WTC11 (cell line): ENCODE results near the gene WDR12. TPM values are rescaled to one million over a fixed set of nuclear protein-coding genes. Genes with fewer than 3 reads are reported as not detected.

Experiments
- ATAC-seq: fragments of 200-7000 bp; cut with Tn5 transposase; 2 replicates; pipeline ENCODE4 v1.10.0; 2021; ENCODE audit warnings: mild to moderate bottlenecking, moderate library complexity
- CTCF ChIA-PET: fragments of 300-600 bp; sonication (Branson Sonifier 250); formaldehyde crosslinking; loops from one replicate; lab custom pipeline; 2021; ENCODE audit warnings: antibody characterized with exemption; lab: Charles Lee
- POLR2A ChIA-PET: fragments of 350-600 bp; sonication (Branson Sonifier 250); formaldehyde crosslinking; loops from one replicate; lab custom pipeline; 2021; ENCODE audit warnings: antibody characterized with exemption; lab: Charles Lee
- DNase-seq: peaks from one replicate; pipeline ENCODE4 v3.0.0; 2021; ENCODE audit warnings: low spot score
- H3K27ac Mint-ChIP-seq: 2 replicates; pipeline ENCODE4 v1.8.0; 2021; ENCODE audit warnings: mixed read lengths
- H3K27me3 Mint-ChIP-seq: 2 replicates; pipeline ENCODE4 v1.8.0; 2021; ENCODE audit warnings: low read depth, mild to moderate bottlenecking, moderate library complexity, mixed read lengths
- H3K36me3 Mint-ChIP-seq: 2 replicates; pipeline ENCODE4 v1.8.0; 2021; ENCODE audit warnings: mixed read lengths
- H3K4me1 Mint-ChIP-seq: 2 replicates; pipeline ENCODE4 v1.8.0; 2022; ENCODE audit warnings: mixed read lengths
- H3K4me3 Mint-ChIP-seq: 2 replicates; pipeline ENCODE4 v1.8.0; 2021; ENCODE audit warnings: mild to moderate bottlenecking, moderate library complexity, mixed read lengths
- H3K9me3 Mint-ChIP-seq: 2 replicates; pipeline ENCODE4 v1.8.0; 2021; ENCODE audit warnings: mixed read lengths
- CBFB ChIP-seq: sonication (generic); formaldehyde crosslinking; IDR thresholded peaks from 2 replicates; pipeline ENCODE4 v1.8.1; 2022; ENCODE audit warnings: mild to moderate bottlenecking, low read depth, missing genetic modification reagents
- FOXK1 ChIP-seq: sonication (generic); formaldehyde crosslinking; IDR thresholded peaks from 2 replicates; pipeline ENCODE4 v1.8.0; 2022; ENCODE audit warnings: mild to moderate bottlenecking, moderate library complexity, missing genetic modification reagents
- GRHL2 ChIP-seq: fragments of 250-450 bp; sonication (Bioruptor Pico); IDR thresholded peaks from 2 replicates; pipeline ENCODE4 v1.8.0; 2022; ENCODE audit warnings: mild to moderate bottlenecking, moderate library complexity; ENCODE audit not compliant: insufficient replicate concordance, severe bottlenecking
- RELA ChIP-seq: sonication (generic); formaldehyde crosslinking; IDR thresholded peaks from 2 replicates; pipeline ENCODE4 v1.8.1; 2022; ENCODE audit warnings: missing genetic modification reagents, mild to moderate bottlenecking, borderline replicate concordance
- RORB ChIP-seq: fragments of 250-450 bp; sonication (Bioruptor Pico); IDR thresholded peaks from 2 replicates; pipeline ENCODE4 v1.9.0; 2021; ENCODE audit warnings: mild to moderate bottlenecking
- TEAD4 ChIP-seq: sonication (generic); formaldehyde crosslinking; IDR thresholded peaks from 2 replicates; pipeline ENCODE4 v1.8.0; 2022; ENCODE audit warnings: mild to moderate bottlenecking, missing genetic modification reagents
- ZNF416 ChIP-seq: fragments of 250-450 bp; sonication (Bioruptor Pico); IDR thresholded peaks from 2 replicates; pipeline ENCODE4 v1.9.0; 2021; ENCODE audit warnings: mild to moderate bottlenecking, inconsistent platforms
- total RNA-seq: library from RNA; stranded (reverse); gene quantifications from 3 replicates; pipeline ENCODE4 v1.2.3, GENCODE V29; 2021
- TF ChIP-seq, protein P1 (sequence below): fragments of 250-450 bp; sonication (Bioruptor Pico); IDR thresholded peaks from 2 replicates; pipeline ENCODE4 v1.8.0; 2021; ENCODE audit warnings: mild to moderate bottlenecking
- TF ChIP-seq, protein P2 (sequence below): sonication (generic); formaldehyde crosslinking; IDR thresholded peaks from 2 replicates; pipeline ENCODE4 v1.8.1; 2023; ENCODE audit warnings: mild to moderate bottlenecking, missing genetic modification reagents, borderline replicate concordance
- TF ChIP-seq, protein P3 (sequence below): sonication (generic); formaldehyde crosslinking; conservative IDR thresholded peaks from 2 replicates; pipeline ENCODE4 v1.8.1; 2023; ENCODE audit warnings: mild to moderate bottlenecking, low read depth, missing genetic modification reagents, moderate library complexity
- TF ChIP-seq, protein P4 (sequence below): sonication (generic); formaldehyde crosslinking; IDR thresholded peaks from 2 replicates; pipeline ENCODE4 v1.8.1; 2023; ENCODE audit warnings: mild to moderate bottlenecking, missing genetic modification reagents, moderate library complexity
- TF ChIP-seq, protein P5 (sequence below): sonication (generic); formaldehyde crosslinking; IDR thresholded peaks from 2 replicates; pipeline ENCODE4 v1.8.0; 2022; ENCODE audit warnings: missing genetic modification reagents
- TF ChIP-seq, protein P6 (sequence below): sonication (generic); formaldehyde crosslinking; IDR thresholded peaks from 2 replicates; pipeline ENCODE4 v1.8.1; 2022; ENCODE audit warnings: missing genetic modification reagents, borderline replicate concordance
- TF ChIP-seq, protein P7 (sequence below): sonication (generic); formaldehyde crosslinking; IDR thresholded peaks from 2 replicates; pipeline ENCODE4 v1.8.0; 2023; ENCODE audit warnings: missing genetic modification reagents
- TF ChIP-seq, protein P8 (sequence below): sonication (generic); formaldehyde crosslinking; IDR thresholded peaks from 2 replicates; pipeline ENCODE4 v1.8.1; 2022; ENCODE audit warnings: low read depth, mild to moderate bottlenecking, moderate library complexity, missing genetic modification reagents, borderline replicate concordance

WDR12 gene
- total RNA-seq, 1 experiment from 2014 or later: 144 TPM

DNA sequence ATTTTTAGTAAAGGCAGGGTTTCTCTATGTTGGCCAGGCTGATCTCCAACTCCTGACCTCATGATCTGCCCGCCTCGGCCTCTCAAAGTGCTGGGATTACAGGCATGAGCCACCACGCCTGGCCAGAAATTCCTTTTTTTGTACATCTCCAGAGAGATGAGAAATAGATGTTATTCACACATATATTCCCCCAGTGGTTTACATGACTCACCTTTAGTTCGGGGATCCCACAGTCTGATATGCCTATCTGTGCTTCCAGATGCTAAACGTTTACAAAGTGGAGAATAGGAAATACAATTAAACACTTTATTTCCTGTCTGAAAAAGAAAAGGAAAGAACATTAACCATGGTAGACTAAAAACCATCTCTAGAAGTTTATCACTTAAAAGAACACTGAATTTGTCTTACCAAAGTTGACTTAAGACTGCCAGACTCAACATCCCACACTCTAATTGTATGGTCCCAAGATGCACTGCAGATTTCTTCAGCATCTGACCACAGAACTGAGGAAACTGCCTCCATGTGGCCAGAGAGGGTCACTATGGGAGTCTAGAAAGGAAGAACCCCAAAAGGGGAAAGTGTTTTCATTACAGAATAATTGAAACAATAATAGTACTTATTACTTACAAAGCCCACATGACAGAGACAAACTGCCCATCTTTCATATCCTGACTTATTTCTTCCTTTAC, 27.3 kb downstream of the WDR12 start:
- H3K27me3 Mint-ChIP-seq: no peaks in the 10 kb centered on the region
- TF ChIP-seq, protein P1, sequence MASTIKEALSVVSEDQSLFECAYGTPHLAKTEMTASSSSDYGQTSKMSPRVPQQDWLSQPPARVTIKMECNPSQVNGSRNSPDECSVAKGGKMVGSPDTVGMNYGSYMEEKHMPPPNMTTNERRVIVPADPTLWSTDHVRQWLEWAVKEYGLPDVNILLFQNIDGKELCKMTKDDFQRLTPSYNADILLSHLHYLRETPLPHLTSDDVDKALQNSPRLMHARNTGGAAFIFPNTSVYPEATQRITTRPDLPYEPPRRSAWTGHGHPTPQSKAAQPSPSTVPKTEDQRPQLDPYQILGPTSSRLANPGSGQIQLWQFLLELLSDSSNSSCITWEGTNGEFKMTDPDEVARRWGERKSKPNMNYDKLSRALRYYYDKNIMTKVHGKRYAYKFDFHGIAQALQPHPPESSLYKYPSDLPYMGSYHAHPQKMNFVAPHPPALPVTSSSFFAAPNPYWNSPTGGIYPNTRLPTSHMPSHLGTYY (CRISPR knock-in tag): no peak
- no peak for TF ChIP-seq ZNF416 (CRISPR knock-in tag)
- TF ChIP-seq, protein P2, sequence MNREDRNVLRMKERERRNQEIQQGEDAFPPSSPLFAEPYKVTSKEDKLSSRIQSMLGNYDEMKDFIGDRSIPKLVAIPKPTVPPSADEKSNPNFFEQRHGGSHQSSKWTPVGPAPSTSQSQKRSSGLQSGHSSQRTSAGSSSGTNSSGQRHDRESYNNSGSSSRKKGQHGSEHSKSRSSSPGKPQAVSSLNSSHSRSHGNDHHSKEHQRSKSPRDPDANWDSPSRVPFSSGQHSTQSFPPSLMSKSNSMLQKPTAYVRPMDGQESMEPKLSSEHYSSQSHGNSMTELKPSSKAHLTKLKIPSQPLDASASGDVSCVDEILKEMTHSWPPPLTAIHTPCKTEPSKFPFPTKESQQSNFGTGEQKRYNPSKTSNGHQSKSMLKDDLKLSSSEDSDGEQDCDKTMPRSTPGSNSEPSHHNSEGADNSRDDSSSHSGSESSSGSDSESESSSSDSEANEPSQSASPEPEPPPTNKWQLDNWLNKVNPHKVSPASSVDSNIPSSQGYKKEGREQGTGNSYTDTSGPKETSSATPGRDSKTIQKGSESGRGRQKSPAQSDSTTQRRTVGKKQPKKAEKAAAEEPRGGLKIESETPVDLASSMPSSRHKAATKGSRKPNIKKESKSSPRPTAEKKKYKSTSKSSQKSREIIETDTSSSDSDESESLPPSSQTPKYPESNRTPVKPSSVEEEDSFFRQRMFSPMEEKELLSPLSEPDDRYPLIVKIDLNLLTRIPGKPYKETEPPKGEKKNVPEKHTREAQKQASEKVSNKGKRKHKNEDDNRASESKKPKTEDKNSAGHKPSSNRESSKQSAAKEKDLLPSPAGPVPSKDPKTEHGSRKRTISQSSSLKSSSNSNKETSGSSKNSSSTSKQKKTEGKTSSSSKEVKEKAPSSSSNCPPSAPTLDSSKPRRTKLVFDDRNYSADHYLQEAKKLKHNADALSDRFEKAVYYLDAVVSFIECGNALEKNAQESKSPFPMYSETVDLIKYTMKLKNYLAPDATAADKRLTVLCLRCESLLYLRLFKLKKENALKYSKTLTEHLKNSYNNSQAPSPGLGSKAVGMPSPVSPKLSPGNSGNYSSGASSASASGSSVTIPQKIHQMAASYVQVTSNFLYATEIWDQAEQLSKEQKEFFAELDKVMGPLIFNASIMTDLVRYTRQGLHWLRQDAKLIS: no peak
- TF ChIP-seq, protein P3, sequence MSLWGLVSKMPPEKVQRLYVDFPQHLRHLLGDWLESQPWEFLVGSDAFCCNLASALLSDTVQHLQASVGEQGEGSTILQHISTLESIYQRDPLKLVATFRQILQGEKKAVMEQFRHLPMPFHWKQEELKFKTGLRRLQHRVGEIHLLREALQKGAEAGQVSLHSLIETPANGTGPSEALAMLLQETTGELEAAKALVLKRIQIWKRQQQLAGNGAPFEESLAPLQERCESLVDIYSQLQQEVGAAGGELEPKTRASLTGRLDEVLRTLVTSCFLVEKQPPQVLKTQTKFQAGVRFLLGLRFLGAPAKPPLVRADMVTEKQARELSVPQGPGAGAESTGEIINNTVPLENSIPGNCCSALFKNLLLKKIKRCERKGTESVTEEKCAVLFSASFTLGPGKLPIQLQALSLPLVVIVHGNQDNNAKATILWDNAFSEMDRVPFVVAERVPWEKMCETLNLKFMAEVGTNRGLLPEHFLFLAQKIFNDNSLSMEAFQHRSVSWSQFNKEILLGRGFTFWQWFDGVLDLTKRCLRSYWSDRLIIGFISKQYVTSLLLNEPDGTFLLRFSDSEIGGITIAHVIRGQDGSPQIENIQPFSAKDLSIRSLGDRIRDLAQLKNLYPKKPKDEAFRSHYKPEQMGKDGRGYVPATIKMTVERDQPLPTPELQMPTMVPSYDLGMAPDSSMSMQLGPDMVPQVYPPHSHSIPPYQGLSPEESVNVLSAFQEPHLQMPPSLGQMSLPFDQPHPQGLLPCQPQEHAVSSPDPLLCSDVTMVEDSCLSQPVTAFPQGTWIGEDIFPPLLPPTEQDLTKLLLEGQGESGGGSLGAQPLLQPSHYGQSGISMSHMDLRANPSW: no peak
- TF ChIP-seq, protein P4, sequence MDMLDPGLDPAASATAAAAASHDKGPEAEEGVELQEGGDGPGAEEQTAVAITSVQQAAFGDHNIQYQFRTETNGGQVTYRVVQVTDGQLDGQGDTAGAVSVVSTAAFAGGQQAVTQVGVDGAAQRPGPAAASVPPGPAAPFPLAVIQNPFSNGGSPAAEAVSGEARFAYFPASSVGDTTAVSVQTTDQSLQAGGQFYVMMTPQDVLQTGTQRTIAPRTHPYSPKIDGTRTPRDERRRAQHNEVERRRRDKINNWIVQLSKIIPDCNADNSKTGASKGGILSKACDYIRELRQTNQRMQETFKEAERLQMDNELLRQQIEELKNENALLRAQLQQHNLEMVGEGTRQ (CRISPR knock-in tag): no peak
- TF ChIP-seq, protein P5, sequence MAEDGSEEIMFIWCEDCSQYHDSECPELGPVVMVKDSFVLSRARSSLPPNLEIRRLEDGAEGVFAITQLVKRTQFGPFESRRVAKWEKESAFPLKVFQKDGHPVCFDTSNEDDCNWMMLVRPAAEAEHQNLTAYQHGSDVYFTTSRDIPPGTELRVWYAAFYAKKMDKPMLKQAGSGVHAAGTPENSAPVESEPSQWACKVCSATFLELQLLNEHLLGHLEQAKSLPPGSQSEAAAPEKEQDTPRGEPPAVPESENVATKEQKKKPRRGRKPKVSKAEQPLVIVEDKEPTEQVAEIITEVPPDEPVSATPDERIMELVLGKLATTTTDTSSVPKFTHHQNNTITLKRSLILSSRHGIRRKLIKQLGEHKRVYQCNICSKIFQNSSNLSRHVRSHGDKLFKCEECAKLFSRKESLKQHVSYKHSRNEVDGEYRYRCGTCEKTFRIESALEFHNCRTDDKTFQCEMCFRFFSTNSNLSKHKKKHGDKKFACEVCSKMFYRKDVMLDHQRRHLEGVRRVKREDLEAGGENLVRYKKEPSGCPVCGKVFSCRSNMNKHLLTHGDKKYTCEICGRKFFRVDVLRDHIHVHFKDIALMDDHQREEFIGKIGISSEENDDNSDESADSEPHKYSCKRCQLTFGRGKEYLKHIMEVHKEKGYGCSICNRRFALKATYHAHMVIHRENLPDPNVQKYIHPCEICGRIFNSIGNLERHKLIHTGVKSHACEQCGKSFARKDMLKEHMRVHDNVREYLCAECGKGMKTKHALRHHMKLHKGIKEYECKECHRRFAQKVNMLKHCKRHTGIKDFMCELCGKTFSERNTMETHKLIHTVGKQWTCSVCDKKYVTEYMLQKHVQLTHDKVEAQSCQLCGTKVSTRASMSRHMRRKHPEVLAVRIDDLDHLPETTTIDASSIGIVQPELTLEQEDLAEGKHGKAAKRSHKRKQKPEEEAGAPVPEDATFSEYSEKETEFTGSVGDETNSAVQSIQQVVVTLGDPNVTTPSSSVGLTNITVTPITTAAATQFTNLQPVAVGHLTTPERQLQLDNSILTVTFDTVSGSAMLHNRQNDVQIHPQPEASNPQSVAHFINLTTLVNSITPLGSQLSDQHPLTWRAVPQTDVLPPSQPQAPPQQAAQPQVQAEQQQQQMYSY: no peak
- TF ChIP-seq RORB (CRISPR knock-in tag): no peak
- TF ChIP-seq RELA (CRISPR knock-in tag): no peak
- TF ChIP-seq, protein P6, sequence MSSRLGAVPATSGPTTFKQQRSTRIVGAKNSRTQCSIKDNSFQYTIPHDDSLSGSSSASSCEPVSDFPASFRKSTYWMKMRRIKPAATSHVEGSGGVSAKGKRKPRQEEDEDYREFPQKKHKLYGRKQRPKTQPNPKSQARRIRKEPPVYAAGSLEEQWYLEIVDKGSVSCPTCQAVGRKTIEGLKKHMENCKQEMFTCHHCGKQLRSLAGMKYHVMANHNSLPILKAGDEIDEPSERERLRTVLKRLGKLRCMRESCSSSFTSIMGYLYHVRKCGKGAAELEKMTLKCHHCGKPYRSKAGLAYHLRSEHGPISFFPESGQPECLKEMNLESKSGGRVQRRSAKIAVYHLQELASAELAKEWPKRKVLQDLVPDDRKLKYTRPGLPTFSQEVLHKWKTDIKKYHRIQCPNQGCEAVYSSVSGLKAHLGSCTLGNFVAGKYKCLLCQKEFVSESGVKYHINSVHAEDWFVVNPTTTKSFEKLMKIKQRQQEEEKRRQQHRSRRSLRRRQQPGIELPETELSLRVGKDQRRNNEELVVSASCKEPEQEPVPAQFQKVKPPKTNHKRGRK (CRISPR knock-in tag): no peak
- TF ChIP-seq, protein P7, sequence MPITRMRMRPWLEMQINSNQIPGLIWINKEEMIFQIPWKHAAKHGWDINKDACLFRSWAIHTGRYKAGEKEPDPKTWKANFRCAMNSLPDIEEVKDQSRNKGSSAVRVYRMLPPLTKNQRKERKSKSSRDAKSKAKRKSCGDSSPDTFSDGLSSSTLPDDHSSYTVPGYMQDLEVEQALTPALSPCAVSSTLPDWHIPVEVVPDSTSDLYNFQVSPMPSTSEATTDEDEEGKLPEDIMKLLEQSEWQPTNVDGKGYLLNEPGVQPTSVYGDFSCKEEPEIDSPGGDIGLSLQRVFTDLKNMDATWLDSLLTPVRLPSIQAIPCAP (CRISPR knock-in tag): no peak
- no peak for TF ChIP-seq GRHL2 (CRISPR knock-in tag)
- TF ChIP-seq CBFB (CRISPR knock-in tag): no peak
- TF ChIP-seq FOXK1 (CRISPR knock-in tag): no peak
- no peak for TF ChIP-seq TEAD4 (CRISPR knock-in tag)
- TF ChIP-seq, protein P8, sequence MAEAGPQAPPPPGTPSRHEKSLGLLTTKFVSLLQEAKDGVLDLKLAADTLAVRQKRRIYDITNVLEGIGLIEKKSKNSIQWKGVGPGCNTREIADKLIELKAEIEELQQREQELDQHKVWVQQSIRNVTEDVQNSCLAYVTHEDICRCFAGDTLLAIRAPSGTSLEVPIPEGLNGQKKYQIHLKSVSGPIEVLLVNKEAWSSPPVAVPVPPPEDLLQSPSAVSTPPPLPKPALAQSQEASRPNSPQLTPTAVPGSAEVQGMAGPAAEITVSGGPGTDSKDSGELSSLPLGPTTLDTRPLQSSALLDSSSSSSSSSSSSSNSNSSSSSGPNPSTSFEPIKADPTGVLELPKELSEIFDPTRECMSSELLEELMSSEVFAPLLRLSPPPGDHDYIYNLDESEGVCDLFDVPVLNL: no peak
- H3K4me1 Mint-ChIP-seq: no peaks in the 10 kb centered on the region
- H3K36me3 Mint-ChIP-seq: peaks cover 64% of the 10 kb centered on the region
- DNase-seq (no peak), ATAC-seq (no peak)
- H3K4me3 Mint-ChIP-seq: no peak overlapping the region
- no peak overlapping the region for H3K27ac Mint-ChIP-seq
- ChIA-PET POLR2A (no interaction called here), CTCF (no interaction called here)
- H3K9me3 Mint-ChIP-seq: no peaks in the 10 kb centered on the region
